Activated naive CD4-positive, alpha-beta T cell treated with anti-CD3 and anti-CD28 coated beads, Interleukin-2, amount 10 ng/mL, durations not matched to agents 7 days and 5 days (primary cell): ENCODE data around the gene KCTD15.

Source experiments
- CTCF ChIA-PET: fragments of 350-600 bp; sonication (Branson Sonifier 250); formaldehyde crosslinking; loops from one replicate; lab custom pipeline; 2021; ENCODE audit warnings: antibody characterized with exemption; lab: Charles Lee
- DNase-seq: peaks from one replicate; pipeline ENCODE4 v3.0.0-alpha.2; 2020
- H3K27ac Mint-ChIP-seq: one replicate; pipeline ENCODE4 v1.8.0; 2021; ENCODE audit warnings: mild to moderate bottlenecking, moderate library complexity, mixed read lengths
- H3K27me3 Mint-ChIP-seq: one replicate; pipeline ENCODE4 v1.8.0; 2021; ENCODE audit warnings: mild to moderate bottlenecking, mixed read lengths
- H3K36me3 Mint-ChIP-seq: one replicate; pipeline ENCODE4 v1.8.0; 2021; ENCODE audit warnings: mixed read lengths
- H3K4me1 Mint-ChIP-seq: one replicate; pipeline ENCODE4 v1.8.0; 2021; ENCODE audit warnings: mixed read lengths
- H3K4me3 Mint-ChIP-seq: one replicate; pipeline ENCODE4 v1.8.0; 2021; ENCODE audit warnings: mild to moderate bottlenecking, moderate library complexity, mixed read lengths
- H3K9me3 Mint-ChIP-seq: one replicate; pipeline ENCODE4 v1.8.0; 2021; ENCODE audit warnings: mixed read lengths

The KCTD15 gene

GRCh38 chr19:33795370-33796163, 1.1 kb upstream of the KCTD15 start:
- peaks cover 4% of the 10 kb centered on the region for H3K4me1 Mint-ChIP-seq
- peak overlapping the region; percentile 72 for H3K4me3 Mint-ChIP-seq
- no peaks in the 10 kb centered on the region for H3K9me3 Mint-ChIP-seq
- DNase-seq, result peak; percentile 48
- peaks cover 91% of the 10 kb centered on the region for H3K27me3 Mint-ChIP-seq
- no peak overlapping the region for H3K27ac Mint-ChIP-seq
- H3K36me3 Mint-ChIP-seq, result no peaks in the 10 kb centered on the region
- CTCF ChIA-PET, result interaction anchor here (0.9 to 2.3 kb wide), 9 partner anchors 9 to 301 kb away, joined by 3 to 8 read pairs (median 5); no protein-coding TSS in a partner anchor

DNA sequence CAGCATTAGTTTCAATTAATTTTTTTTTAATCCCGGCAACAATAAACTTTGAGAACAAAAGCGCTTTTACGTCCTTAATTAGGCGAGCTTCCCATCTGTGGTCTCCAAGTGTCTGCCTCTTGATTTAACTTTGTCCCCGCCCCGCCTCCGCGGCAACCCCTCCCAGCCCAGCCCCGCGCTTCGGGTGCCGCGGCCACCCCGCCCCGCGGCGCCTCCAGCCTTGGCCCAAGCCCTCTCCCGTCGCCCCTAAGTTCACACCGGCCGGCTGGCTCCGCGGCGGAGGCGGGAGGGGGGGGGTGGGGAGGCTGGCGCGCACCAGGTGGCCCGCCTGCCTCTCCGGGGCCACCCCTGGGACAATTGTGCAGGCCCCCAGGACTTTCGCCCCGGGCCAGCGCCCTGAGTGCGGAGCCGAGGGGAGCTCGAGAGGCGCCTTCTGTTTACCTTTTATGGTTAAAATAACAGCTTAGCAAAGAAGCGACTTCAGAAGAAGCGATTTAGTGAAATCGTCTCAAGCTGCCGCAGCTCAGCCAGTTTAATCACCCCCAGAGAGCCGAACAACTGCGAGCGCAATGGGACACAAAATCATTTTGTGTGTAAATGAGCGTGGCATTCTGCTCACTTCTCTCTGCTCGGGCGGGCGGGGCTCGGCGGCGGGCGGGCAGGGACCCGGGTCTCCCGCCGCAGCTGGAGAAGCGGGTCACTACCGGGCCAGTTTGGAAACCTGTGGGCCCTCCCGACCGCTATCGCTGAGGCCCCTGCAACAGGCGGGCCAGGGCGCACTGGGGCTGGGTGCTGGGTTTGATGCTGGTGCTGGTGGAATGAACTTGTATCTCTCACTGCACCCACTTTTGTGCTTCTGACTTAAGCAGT, 1.4 kb downstream of the KCTD15 start:
- Mint-ChIP-seq H3K27ac (no peak overlapping the region), H3K4me3 (peak overlapping the region; percentile 66), H3K9me3 (no peaks in the 10 kb centered on the region), H3K27me3 (peaks cover 74% of the 10 kb centered on the region), H3K4me1 (peaks cover 4% of the 10 kb centered on the region), H3K36me3 (no peaks in the 10 kb centered on the region)
- DNase-seq, result peak; percentile 31
- CTCF ChIA-PET, result interaction anchor here (1.2 to 2.5 kb wide), 3 partner anchors 20 to 298 kb away, joined by 3 to 8 read pairs (median 6); no protein-coding TSS in a partner anchor

DNA sequence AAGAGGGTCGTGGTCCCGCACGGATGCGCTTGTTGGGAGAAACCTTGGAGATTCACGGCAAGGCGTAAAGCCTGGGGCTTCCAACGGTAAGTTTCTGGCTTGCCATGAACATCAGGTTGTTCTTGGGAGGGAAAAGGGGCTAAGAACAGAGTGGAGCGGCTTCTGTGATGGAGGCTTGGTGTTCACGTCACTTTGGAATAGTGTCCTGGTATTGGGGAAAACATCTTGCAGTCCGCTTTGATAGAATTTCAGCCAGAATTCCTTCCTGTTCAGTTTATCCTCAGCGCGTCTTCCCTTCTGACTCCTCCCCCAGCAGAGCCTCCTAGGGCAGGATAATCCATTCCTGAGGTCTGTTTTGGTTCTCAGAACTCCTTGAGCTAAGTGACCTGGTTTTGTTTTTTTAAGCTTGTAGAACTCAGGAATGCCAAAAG, 2.0 kb downstream of the KCTD15 start:
- H3K27ac Mint-ChIP-seq, result no peak overlapping the region
- DNase-seq, result no peak

DNA sequence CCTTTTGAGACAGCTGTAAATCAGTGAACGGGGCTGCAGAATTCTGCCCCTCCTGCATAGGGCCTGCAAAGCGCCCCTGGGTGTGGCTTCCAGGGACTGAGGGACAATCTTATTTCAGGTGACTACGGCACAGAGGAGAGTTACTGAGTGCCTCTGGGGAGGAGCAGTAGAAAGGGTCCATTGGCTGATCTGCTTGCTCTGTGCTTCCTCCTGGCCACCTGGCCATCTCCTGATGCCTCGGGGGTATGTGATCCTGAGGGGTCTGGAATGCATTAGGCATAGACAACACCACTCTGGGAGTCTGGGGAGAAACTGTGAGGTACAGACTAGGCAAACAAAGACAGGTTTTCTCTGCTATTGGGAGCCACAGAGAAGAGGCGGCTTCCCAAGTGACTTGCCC, 2.8 kb downstream of the KCTD15 start:
- DNase-seq, result no peak
- H3K4me1 Mint-ChIP-seq, result peaks cover 4% of the 10 kb centered on the region
- no peak overlapping the region for H3K27ac Mint-ChIP-seq
- H3K9me3 Mint-ChIP-seq, result no peaks in the 10 kb centered on the region
- no peaks in the 10 kb centered on the region for H3K36me3 Mint-ChIP-seq
- CTCF ChIA-PET, result interaction anchor here (2.5 kb wide), 1 partner anchor 21 kb away, joined by 8 read pairs; no protein-coding TSS in a partner anchor
- peaks cover 65% of the 10 kb centered on the region for H3K27me3 Mint-ChIP-seq
- no peak overlapping the region for H3K4me3 Mint-ChIP-seq

More for the DNA sequence above, 2.0 kb downstream of the KCTD15 start:
- H3K4me1 Mint-ChIP-seq, result peaks cover 4% of the 10 kb centered on the region
- no peaks in the 10 kb centered on the region for H3K36me3 Mint-ChIP-seq
- H3K27me3 Mint-ChIP-seq, result peaks cover 70% of the 10 kb centered on the region
- no peak overlapping the region for H3K4me3 Mint-ChIP-seq
- CTCF ChIA-PET, result interaction anchor here (2.5 kb wide), 1 partner anchor 20 kb away, joined by 8 read pairs; no protein-coding TSS in a partner anchor
- H3K9me3 Mint-ChIP-seq, result no peaks in the 10 kb centered on the region

- Mint-ChIP-seq H3K27me3 (peaks cover 59% of the 10 kb centered on the region), H3K4me1 (peaks cover 4% of the 10 kb centered on the region), H3K36me3 (no peaks in the 10 kb centered on the region), H3K27ac (no peak overlapping the region), H3K4me3 (no peak overlapping the region), H3K9me3 (no peaks in the 10 kb centered on the region)
- DNase-seq, result no peak
- CTCF ChIA-PET, result interaction anchor here (2.5 kb wide), 1 partner anchor 22 kb away, joined by 8 read pairs; no protein-coding TSS in a partner anchor
These were observed 3.5 kb downstream of the KCTD15 start for GRCh38 chr19:33800012-33800680.

DNA sequence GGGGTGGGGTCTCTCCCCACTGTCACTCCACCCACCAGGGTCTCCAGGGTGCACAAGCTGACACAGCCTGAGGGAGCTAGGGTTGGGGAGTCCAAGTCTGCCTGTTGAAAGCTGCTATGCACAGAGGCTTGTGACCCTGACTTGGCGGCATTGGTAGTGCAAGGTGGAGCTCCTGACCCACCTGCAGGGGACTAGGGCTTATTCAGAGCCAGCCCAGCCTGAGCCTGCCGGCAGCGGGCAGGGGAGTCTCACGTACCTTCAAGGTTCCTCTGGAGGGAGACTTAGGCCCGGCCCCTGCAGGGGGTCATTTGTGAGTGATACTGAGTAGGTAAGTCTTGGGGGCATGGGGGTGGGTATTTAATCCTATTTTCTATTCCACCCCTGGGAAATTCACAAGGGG, 4.7 kb downstream of the KCTD15 start:
- no peak overlapping the region for H3K27ac Mint-ChIP-seq
- no peak overlapping the region for H3K4me3 Mint-ChIP-seq
- peaks cover 10% of the 10 kb centered on the region for H3K4me1 Mint-ChIP-seq
- CTCF ChIA-PET, result no interaction called here
- no peak for DNase-seq
- H3K9me3 Mint-ChIP-seq, result no peaks in the 10 kb centered on the region
- no peaks in the 10 kb centered on the region for H3K36me3 Mint-ChIP-seq
- H3K27me3 Mint-ChIP-seq, result peaks cover 46% of the 10 kb centered on the region

DNA sequence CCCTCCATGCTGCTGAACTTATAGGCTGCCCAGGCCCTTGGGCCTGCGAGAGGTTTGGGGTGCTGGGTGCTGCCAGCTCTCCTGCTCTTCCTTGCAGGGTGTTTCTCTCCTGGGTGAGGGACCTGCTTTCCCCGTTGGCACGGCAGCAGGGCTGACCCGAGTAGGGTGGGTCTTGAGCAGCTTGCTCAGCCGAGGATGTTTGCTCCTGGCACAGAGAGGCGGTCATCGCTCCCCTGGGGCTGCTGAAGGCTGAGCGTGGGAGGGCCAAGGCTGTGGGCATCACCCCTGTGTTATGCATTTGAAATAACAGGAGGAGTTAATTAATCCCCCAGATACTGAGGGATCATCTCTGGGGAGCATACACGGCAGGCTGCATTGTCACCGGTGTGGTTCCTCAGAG, 5.3 kb downstream of the KCTD15 start:
- DNase-seq, result no peak
- Mint-ChIP-seq H3K27me3 (peaks cover 42% of the 10 kb centered on the region), H3K9me3 (no peaks in the 10 kb centered on the region), H3K4me3 (no peak overlapping the region), H3K4me1 (peaks cover 15% of the 10 kb centered on the region), H3K27ac (no peak overlapping the region), H3K36me3 (no peaks in the 10 kb centered on the region)
- CTCF ChIA-PET, result no interaction called here

DNA sequence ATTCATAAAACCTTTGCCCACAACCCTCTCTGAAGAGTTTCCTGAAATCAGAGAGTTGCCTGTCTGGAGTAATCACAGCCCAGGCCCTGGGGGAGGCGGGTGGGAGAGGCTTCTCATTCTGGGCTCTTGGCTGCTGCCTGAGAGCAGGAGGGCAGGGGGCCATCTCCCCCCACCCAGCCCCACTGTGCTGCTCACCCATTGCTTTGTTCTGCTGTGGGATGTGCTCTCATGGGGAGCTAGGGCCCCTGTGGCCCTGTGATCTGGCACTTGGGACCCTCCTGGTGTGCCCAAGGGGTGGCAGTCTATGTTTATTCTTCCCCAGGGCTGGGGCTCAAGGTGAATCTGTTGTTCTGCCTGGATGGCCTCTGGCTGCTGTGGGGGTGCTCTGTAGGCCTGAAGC, 6.1 kb downstream of the KCTD15 start:
- no peaks in the 10 kb centered on the region for H3K36me3 Mint-ChIP-seq
- H3K27ac Mint-ChIP-seq, result no peak overlapping the region
- DNase-seq, result no peak
- peaks cover 34% of the 10 kb centered on the region for H3K27me3 Mint-ChIP-seq
- H3K9me3 Mint-ChIP-seq, result no peaks in the 10 kb centered on the region
- no peak overlapping the region for H3K4me3 Mint-ChIP-seq
- CTCF ChIA-PET, result interaction anchor here (1.0 kb wide), 1 partner anchor 9 kb away, joined by 3 read pairs; no protein-coding TSS in a partner anchor
- peaks cover 10% of the 10 kb centered on the region for H3K4me1 Mint-ChIP-seq

DNA sequence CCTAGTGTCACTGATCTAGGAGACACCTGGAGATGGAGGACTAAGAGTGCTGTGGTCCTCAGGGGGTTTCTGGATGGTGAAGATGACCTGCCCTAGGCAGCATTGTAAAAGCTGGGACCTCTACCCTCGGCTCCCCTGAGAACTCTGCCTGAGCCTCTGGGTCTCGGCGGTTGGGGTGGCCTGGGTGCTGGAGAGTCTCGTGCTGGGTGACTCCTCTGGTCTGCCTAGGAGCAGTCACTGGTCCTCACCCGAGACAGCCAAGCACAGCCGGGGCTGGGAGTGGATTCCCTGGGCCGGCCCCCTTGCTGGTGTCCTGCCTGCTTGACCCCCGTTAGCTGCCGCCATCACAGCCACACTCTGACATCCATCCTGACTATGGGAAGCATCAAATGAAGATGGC, 6.7 kb downstream of the KCTD15 start:
- CTCF ChIA-PET, result interaction anchor here (0.6 to 1.0 kb wide), 2 partner anchors 10 to 538 kb away, joined by 3 read pairs; no protein-coding TSS in a partner anchor
- Mint-ChIP-seq H3K27ac (no peak overlapping the region), H3K4me3 (no peak overlapping the region), H3K4me1 (peaks cover 13% of the 10 kb centered on the region), H3K36me3 (no peaks in the 10 kb centered on the region), H3K27me3 (peaks cover 28% of the 10 kb centered on the region), H3K9me3 (no peaks in the 10 kb centered on the region)
- no peak for DNase-seq

DNA sequence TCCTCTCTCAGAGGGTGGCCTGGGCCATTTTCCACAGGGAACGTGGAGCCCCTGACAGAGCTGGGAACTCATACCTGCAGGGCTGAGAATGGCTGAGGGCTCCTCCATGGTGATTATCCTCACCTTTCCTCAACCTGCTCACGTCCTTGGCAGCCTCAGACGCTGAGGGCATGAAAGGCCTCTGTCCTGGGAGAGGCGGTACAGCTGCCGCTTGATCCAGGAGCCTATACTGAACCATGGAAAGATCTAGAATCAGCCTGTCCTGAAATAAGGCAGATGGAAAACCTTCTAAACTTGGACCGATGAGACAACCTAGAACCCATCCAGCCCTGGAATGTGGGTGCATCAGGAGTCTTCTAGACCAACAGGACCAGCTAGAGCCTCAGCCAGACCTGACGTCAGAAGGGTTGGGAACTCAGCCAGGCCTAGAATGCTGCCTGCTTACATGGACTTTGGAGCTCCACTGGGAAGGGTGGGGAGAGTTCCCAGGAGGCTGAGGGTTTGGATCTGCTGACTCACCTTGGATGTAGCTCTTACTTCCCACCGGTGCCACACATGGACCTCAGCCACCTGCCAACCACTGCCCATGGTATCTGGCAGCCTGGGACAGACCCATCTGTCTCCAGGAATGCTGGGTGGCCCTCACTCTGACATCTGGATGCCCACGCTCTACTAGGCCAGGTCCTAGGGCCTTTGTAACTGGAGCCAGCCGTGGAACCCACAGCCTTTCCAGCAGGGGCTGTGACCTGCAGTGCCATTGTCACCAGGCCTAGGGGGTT, 7.5 kb downstream of the KCTD15 start:
- H3K27me3 Mint-ChIP-seq, result peaks cover 20% of the 10 kb centered on the region
- no peak overlapping the region for H3K27ac Mint-ChIP-seq
- CTCF ChIA-PET, result interaction anchor here (1.4 to 1.7 kb wide), 2 partner anchors 9 to 15 kb away, joined by 5 to 6 read pairs; no protein-coding TSS in a partner anchor
- H3K36me3 Mint-ChIP-seq, result no peaks in the 10 kb centered on the region
- peaks cover 13% of the 10 kb centered on the region for H3K4me1 Mint-ChIP-seq
- no peaks in the 10 kb centered on the region for H3K9me3 Mint-ChIP-seq
- H3K4me3 Mint-ChIP-seq, result no peak overlapping the region
- DNase-seq, result no peak

GRCh38 chr19:33805313-33805712, 8.6 kb downstream of the KCTD15 start:
- Mint-ChIP-seq H3K27me3 (peaks cover 9% of the 10 kb centered on the region), H3K27ac (no peak overlapping the region), H3K4me3 (no peak overlapping the region), H3K36me3 (no peaks in the 10 kb centered on the region), H3K4me1 (peaks cover 13% of the 10 kb centered on the region), H3K9me3 (no peaks in the 10 kb centered on the region)
- no peak for DNase-seq
- CTCF ChIA-PET, result interaction anchor here (1.4 to 1.7 kb wide), 2 partner anchors 11 to 14 kb away, joined by 5 to 6 read pairs; no protein-coding TSS in a partner anchor

GRCh38 chr19:33805840-33806433, 9.3 kb downstream of the KCTD15 start:
- no peak for DNase-seq
- H3K27ac Mint-ChIP-seq, result peak overlapping the region; percentile 19
- H3K27me3 Mint-ChIP-seq, result peaks cover 7% of the 10 kb centered on the region
- peaks cover 13% of the 10 kb centered on the region for H3K4me1 Mint-ChIP-seq
- no peaks in the 10 kb centered on the region for H3K9me3 Mint-ChIP-seq
- CTCF ChIA-PET, result interaction anchor here (1.4 to 1.7 kb wide), 2 partner anchors 11 to 13 kb away, joined by 5 to 6 read pairs; no protein-coding TSS in a partner anchor
- H3K4me3 Mint-ChIP-seq, result no peak overlapping the region
- H3K36me3 Mint-ChIP-seq, result no peaks in the 10 kb centered on the region
